Limb (tissue), 2 donors: ENCODE results near the gene IFT81.

Experiments used
- DNase-seq, 2 donors: peaks; one replicate each; pipeline ENCODE4 v3.0.0-alpha.2; 2016; ENCODE audit errors: extremely low spot score in 2 of 2

IFT81 gene

DNA sequence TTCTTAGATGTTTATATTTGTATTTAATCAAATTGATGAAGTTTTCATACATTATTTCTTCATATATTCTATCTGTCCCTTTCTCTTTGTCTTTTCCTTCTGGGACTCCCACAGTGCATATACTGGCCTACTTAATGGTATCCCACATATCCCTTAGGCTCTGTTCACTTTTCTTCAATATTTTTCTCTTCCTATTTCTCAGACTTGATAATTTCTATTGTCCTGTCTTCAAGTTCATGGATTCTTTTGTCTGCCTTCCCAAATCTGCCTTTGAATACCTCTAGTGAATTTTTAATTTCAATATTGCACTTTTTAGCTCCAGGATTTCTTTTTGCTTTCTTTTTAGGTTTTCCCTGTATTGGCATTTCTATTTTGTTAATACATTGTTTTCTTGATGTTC lies 33.4 kb downstream of the IFT81 start:
- DNase-seq: no peak

DNA sequence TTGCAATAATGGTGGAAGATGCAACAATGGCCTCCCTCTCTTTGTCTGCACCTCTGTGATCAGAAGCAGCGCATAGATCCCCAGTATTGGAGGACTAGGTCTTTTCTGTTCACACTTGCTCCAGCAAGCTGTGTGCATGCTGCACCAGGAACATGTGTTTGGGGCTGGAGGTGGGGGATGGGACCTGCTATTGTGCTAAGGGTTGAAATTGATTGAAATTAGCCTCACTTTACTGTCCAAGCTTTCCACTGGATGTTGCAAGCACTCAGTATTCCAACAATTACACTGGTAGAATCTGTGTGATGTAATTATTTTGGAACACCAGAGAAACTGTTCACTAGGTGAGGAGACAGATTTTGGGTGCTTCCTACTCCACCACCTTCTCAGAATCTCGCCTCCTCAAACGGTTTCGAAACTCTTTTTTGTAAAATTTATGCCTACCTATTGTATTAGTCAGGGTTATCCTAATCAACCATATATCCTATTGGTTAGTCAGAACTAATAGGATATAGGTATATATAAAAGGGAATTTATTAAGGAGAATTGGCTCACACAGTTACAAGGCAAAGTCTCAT lies 35.6 kb downstream of the IFT81 start:
- DNase-seq: no peak

DNA sequence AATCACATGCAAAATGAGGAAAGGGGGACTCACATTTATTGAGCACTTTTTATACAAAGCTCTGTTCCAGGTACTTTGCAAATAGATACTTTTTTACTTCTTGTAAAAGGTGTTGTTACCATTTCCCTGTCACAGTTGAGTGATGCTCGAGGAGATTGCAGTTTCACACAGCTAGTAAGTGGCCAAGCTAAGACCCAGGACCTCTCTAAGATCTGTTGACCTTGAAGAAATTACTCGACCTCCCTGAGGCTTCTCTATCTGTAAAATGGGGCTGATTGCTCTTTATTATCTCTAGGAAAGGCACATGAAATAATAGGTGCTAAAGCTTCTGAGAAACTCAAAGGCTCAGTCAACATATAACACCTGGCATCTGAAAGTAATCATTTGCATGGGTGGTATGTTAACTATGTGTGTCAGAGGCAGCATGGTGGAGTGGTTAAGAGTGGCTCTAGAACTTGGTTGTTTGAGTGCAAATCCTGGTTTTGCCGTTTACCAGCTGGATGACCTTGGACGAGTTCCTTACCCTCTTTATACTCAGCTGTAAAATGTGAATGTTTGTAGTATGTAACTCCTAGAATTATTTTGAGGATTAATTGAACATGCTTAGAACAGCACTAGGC lies 41.5 kb downstream of the IFT81 start:
- no peak for DNase-seq

DNA sequence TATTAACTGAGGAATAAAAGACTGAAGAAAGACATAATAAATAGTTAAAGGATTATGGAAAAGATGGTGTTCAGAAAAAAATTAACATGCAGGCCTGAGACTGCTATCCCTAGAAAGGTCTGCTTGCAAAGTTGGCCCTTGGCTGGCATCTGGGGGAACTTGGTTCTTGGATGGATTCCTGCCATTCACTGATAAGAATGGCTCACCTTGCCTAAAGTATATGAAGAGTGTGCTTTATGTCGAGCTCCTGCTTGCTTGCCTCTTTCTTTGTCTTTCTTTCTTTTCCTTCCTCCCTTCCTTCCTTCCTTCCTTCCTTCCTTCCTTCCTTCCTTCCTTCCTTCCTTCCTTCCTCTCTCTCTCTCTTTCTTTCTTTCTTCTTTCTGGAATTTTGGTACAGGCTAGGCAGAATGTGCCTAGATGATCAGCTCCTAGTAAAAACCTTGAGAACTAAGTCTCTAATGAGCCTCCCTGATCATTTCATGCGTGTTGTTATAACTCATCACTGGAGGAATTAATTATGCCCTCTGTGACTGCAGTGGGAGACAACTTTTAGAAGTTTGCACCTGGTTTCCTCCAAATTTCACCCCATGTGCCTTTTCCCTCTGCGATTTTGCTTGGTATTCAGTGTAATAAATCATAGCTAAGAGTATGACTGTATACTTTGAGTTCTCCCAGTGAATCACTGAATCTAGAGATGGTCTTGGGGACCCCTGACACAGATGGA lies 44.7 kb downstream of the IFT81 start:
- no peak for DNase-seq

DNA sequence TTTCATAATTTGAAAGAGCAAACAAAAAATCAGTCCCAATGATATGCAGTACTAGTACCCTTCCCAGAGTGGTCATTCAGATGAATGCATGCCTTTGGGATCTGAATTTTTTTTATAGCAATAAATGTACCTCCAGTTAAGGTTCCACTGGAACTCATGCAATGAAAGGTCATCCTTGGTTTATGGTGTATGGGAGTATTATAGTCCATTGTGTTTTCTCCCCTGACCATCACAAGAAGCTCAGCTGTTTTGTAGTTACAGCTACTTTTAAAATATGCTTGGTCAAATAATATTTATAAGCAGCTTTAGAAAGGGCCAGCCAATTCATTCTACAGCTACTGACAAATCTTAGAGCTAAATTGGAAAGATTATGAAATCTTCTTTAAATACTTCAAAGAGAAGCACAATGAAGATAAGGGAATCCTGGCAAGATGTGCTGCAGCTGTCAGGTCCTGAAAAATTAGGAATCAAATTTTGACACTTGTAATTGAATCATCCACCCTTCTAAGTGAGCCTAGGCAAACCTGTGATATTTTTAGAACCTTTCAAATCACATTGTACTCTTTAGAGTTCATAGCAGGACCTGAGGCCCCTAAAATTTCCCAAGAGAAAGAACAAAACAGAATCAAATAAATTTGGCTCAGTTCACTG lies 46.5 kb downstream of the IFT81 start:
- no peak for DNase-seq

DNA sequence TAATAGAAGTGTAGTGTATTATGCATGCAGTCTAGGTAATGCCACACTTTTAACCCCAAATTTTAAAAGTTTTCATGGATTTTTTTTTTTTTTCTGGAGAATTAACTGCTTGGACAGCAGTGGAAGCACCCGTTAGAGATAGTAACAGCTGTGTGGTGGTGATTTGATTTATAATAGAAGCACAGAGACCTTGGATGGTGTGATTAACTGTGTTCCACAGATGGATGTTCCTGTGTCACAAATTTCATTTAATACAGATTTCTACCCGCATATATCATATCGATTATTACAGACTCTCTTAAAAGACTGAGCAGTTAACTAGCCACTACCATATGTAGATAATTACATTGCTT lies 47.0 kb downstream of the IFT81 start:
- DNase-seq: no peak

DNA sequence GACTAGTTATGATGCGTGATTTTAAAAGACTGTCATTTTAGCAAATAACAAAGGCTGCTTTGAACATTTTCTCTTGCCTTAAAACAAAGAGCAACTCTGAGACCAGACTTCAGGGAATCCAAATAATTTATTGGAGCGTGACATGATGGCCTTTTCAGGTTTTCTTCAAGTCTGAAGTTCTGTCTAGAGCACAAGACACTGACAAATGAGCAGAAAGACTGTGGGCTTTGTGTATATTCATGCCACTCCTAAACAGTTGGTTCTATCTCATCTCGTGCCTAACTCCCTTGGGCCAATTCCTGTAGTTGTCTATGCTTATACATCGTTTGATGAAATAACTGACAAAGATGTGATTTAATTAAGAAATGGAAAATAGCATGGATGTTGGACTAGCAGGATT lies 47.5 kb downstream of the IFT81 start:
- DNase-seq: no peak

DNA sequence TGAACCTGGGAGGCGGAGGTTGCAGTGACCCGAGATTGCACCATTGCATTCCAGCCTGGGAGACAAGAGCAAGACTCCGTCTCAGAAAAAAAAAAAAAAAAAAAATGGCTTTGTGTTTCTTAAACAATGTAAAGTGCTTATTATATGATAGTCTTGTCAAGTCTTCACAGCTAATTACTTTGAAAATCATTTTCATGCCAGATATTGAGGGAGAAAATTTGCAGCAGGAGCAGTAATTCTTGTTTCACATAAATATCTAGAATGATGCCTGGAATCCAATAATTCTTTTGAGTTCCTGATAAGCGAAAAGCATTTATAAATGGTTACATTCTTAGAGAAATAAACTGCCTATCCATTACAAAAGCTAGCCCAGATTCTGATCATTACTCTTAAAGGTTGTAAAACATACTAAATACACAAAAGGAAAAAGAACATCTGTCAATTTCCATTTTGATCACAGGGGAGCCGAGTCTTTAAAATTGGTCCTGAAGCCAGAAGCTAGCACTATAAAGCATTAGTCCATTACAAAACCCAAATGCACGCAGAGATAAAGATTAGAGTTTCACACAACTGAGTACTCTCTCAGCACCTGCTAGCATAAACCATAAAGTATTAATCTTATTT lies 50.3 kb downstream of the IFT81 start:
- no peak for DNase-seq

DNA sequence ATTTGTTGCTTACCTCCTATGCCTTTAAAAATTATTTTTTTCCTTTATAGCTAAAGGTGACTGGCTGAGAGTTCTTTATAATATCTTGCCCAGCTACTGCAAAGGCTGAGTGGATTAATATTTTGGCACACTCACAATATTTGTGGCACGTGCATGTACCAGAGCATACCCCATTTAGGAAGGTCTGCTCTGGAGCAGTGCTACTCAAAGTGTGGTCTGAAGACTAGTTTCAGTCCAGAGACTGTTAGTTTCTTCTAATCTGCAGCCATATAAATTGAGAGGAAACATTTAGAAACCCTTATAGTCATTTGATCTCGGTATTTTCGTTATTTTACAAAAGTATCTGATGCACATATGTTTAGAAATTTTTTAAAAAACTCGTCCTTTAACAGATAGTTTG lies 51.0 kb downstream of the IFT81 start:
- DNase-seq: no peak

DNA sequence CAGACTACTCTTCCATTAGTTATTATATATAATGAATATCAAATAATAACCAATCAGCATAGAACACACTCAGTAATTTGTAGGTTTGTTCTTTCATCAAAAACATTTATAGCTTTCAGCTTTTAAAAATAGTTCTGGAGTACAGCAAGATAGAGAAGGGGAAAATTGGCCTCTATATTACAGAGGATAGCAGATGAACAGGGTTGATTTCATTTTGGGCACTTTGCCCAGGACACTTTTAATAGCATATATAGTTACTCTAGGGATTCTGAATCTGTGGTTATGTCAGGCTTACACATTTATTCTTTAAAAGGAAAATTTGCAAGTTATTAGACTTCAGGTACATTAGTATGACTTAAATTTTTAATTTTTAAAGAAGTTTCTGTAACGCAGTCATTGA lies 52.6 kb downstream of the IFT81 start:
- DNase-seq: peak in 1 of 2 donors; percentile 79

DNA sequence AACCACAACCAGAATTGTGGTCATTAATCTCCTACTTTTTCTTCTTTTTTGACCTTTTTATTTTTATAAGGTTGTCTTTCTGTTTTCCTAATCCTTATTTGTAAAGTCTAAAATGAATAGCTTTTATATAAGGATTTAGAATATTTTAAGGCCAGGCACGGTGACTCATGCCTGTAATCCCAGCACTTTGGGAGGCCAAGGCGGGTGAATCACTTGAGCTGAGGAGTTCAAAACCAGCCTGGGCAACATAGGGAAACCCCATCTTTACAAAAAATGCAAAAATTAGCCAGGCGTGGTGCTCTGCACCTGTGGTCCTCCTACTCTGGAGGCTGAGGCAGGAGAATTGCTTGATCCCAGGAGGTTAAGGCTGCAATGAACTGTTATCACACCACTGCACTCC lies 55.1 kb downstream of the IFT81 start:
- DNase-seq: no peak

DNA sequence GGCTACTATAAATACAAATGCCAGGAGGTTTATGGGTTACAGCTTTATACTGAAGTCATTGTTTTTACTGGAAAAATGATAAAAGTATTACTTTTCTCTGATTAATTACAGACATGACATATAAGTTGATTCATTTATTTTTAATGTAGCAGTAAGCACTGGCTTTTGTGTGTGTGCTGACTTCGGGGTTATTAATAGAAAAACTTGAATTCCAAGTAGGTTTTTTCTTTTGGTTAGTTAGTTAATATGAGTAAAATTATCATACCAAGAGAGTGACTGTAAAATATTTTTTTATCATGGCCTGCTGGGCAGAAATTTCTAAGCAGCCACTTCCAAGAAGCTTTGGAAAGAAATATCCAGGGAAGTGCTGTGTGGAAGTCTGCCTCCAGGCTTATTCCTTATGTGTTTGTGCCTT lies 56.4 kb downstream of the IFT81 start:
- no peak for DNase-seq

DNA sequence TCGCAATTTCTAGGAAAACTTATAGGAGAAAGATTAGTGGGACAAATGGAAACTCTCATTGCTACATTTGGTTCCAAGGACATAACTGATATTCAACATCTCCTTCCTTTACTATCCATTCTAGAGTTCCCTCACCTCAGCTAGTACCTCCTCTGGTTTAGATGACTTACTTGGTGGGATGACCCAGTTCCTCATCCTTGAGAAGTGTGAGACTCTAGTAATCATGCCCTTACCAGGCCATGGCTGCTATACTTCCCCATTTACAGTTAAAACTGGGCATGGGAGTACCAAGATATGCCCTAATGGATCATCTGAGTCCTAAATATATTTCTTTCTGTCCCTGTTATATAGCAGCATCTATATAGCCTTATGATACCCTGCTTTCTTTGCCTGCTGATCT lies 58.1 kb downstream of the IFT81 start:
- no peak for DNase-seq

DNA sequence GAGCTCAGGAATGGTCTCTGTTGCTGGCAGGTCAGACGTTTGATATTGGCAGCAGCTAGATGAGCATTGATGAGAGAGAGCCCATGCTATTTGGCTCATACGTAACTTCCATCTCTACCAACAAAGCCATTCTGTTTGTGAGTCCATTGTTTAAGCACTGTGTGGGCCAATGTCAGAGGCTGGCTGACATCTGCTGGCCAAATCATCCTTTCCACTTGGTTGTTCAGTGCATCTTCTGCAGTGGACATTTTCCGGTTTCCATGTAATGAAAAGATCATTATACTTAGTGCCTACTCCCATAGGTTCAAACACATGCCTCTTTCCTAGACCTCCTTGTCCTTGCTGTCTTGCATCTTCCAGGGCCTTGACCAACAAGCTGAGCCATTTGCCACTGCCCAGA lies 59.2 kb downstream of the IFT81 start:
- no peak for DNase-seq

DNA sequence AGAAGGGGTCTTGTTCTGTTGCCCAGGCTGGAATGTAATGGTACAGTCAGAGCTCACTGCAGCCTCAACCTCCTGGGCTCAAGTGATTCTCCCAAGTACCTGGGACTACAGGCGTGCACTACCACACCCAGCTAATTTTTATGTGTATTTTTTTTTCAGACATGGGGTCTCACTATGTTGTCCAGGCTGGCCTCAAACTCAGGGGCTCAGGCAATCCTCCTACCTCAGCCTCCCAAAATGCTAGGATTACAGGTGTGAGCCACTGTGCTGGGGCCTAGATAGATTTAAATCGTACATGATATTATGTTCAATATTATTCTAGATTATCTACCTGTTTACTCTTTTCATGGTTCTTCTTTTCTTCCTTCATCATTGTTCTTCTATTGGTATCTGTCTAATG lies 61.5 kb downstream of the IFT81 start:
- DNase-seq: no peak

DNA sequence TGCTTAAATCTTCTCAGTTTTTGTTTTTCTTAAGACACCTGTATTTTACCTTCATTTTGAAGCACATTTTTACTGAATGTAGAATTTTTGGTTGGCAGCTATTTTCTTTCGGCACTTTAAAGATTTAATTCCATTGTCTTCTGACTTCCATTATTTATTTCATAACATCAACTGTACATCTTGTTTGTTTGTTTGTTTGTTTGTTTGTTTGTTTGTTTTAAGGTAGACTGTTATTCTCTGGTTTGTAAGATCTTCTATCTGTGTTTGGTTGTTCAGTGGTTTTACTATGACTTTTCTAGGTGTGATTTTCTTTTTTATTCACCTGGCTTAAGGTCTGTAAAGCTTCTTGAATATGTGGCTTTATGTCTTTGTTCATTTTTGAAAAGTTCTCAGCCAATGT lies 61.9 kb downstream of the IFT81 start:
- DNase-seq: no peak

DNA sequence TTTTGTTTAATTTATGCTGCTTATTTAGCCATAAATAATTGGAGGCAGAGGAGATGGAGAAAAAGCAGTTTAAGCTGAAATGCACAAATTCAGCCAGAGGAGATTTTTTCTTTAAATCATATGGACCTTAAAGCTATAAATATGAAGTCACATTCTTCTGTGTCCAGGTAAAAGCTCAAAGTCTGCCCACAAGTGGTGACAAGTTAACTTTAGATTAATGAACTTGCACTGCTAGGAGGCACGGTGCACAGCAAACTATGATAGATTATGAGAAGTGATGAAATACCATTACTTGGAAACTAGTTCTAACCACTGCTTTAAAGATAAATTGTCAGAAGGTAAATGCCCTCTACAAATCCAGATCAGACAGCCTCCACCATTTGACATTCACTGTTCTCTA lies 69.0 kb downstream of the IFT81 start:
- DNase-seq: no peak

DNA sequence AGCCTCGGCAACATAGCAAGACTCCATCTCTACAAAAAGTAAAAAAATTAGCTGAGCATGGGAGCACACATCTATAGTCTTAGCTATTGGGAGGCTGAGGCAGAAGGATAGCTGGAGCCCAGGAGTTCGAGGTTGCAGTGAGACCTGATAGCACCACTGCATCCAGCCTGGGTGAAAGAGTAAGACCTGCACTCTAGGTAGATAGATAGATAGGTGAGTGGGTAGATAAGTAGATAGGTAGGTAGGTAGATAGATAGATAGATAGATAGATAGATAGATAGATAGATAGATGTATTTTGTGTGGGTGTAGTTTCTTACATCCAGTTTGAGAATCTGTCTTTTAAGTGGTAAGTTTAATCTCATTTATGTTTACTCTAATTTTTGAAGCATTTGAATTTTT lies 72.8 kb downstream of the IFT81 start:
- no peak for DNase-seq

DNA sequence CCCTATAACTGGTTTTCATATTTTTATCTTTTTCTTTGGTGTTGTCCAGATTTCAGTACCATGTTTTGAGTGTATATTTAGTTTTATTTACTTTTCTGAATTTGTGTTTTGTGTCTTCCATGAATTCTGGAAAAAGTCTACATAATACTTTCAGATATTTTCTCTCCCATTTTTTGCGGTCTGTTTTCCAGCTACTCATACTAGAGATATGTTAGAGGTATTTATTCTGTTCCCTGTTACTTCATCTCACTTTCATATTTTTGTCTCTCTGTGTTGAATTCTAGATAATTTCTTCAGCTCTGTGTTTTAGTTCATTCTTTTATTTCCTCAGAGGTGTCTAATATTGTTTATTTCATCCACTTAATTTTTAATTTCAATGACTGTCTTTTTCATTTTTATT lies 74.2 kb downstream of the IFT81 start:
- no peak for DNase-seq

DNA sequence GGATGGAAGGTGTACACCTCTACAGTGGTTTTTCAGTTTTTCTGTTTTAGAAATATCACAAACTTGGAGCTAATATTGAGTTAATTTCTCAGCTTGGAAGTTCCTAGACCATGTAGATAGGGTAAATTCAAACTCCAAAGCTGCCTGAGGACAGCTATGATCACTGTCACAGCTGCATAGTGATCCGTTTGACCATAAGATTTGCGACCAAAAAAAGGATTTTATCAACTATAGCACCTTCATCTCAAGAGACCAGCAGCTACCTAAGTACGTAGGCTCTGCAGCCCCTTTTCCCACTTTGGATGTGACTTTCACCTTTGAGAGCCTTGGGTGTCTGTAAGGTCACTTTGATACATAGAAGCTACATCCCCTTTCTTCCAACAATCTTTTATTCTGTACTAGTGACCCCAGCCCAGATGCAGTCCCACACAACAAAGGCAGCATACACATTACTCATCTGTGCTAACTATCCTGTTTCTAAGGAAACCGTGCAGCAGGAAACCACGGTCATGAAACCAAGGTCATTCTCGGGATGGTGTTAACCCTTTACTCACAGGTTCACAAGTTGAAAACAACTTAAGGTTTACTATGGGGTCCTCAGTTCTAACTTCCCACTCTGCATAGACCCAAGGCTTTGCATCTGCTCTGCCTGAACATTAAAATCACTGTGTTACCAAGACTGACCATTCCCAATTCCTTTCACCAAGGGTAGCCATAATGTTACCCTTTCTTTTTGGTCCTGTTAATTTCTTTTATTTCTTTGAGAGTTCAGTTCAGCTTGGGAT lies 75.4 kb downstream of the IFT81 start:
- DNase-seq: no peak

DNA sequence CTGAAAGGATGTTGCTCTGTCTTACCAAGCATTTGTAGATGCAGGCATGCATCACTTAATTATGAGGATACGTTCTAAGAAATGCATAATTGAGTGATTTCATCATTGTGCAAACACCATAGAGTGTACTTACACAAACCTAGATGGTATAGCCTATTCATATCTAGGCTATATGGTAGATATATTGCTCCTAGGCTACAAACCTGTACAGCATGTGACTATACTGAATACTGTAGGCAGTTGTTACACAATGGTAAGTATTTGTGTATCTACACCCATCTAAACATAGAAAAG lies 75.9 kb downstream of the IFT81 start:
- DNase-seq: no peak

DNA sequence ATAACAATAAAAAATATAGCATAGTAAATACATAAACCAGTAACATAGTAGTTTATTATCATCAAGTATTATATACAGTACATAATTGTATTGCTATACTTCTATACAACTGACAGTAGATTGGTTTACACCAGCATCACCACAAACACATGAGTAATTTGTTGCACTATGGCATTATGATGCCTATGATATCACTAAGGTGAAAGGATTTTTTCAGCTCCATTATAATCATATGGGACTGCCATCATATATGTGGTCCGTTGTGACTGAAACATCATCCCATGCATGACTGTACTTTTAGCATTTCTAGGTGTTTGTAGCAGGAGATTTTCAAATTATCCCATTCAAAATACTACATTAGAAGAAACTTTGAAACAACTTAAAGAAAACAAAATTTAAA lies 77.8 kb downstream of the IFT81 start:
- DNase-seq: no peak
